ENCODE data around the gene SNRNP25. TPM values are rescaled to one million over a fixed set of nuclear protein-coding genes. Genes with fewer than 3 reads are reported as not detected.
"Not testable (repeated sequence)": the region's sequence is repeated elsewhere in the genome, so short reads cannot be mapped to it uniquely, and the experiment has no call there.

SNRNP25 gene
- total RNA-seq (2014; rRNA removed; shearing (Covaris generic)): 30.2 and 37.0 TPM in 2 replicates

DNA sequence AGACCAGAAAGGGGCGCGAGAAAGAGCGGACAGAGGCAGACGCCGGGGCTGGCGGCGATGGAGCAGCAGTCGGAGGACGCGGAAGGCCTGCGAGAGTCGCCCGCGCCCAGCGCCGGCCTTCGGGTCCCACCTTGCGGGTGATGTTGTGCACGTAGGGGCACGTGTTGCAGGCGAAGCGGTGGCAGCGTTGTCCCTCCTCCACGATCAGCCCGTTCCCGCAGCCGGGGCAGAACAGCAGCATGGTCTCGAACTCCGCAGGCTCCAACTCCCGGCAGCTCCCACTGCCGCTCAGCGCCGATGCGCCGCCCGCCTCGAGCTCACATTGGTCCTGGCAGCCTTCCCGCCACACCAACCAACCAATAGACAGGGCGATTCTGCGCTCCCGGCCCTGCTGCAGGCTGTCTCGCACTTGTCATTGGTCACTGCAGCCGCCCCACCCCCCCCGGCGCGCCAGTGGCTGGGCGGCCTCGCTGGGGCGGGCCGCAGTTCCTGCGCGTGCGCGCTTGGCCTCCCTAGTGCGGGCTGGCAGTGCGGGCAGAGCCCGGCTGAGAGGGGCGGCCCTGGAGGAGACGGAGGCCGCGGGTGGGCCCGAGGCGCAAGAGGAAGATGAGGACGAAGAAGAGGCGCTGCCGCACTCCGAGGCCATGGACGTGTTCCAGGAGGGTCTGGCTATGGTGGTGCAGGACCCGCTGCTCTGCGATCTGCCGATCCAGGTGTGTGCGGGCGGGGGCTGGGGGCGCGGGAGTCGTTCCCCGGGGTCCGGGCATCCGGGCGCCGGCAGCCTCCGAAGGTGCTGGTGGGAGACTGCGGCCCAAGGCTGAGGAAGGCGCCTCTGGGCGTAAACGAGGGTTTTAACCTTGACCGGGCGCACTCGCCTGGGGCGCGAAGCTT, at the start of gene SNRNP25, which contains the start of gene POLR3K:
Gene SNRNP25 (plus strand): TSS at position 483 of the 891 bp plus-strand sequence. CDS start 189 bp downstream, at position 672.
Gene POLR3K (minus strand): TSS at position 263 of the 891 bp plus-strand sequence. CDS start 22 bp downstream, at position 241.
- Histone ChIP-seq H3K4me3 (peak within 1 kb of the TSS; percentile 61), H3K27me3 (replicated peaks) (no peaks in the 10 kb centered on the region), H3K36me3 (peaks cover 59% of the 10 kb centered on the region), H3K9me3 (replicated peaks) (no peaks in the 10 kb centered on the region), H3K27ac (no peak within 1 kb of the TSS), H3K4me1 (replicated peaks) (peaks cover 4% of the 10 kb centered on the region)
- DNase-seq (ENCODE audit: low read depth in 1 of 2, low spot score in 2 of 2): peak; percentile 96 to 99

DNA sequence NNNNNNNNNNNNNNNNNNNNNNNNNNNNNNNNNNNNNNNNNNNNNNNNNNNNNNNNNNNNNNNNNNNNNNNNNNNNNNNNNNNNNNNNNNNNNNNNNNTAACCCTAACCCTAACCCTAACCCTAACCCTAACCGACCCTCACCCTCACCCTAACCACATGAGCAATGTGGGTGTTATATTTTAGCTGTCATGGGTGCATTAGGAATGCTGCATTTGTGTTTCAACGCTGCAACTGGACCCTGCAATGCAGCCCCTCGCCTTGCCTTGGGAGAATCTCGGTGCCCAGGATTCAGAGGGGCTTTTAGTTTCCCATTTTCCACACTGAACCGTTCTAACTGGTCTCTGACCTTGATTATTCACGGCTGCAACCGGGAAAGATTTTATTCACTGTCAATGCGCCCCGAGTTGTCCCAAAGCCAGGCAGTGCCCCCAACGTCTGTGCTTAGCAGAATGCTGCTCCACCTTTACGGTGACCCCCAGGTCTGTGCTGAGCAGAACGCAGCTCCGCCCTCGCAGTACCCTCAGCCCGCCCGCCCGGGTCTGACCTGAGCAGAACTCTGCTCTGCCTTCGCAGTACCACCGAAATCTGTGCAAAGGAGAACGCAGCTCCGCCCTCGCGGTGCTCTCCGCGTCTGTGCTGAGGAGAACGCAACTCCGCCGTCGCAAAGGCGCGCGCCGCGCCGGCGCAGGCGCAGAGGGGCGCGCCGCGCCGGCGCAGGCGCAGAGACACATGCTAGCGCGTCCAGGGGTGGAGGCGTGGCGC, 43.5 kb upstream of the SNRNP25 start:
- Histone ChIP-seq H3K4me3 (no peak overlapping the region), H3K27me3 (replicated peaks) (no peaks in the 10 kb centered on the region), H3K9me3 (replicated peaks) (no peaks in the 10 kb centered on the region), H3K27ac (no peak overlapping the region), H3K36me3 (no peaks in the 10 kb centered on the region), H3K4me1 (replicated peaks) (no peaks in the 10 kb centered on the region)
- no peak for DNase-seq (ENCODE audit: low read depth in 1 of 2, low spot score in 2 of 2)

DNA sequence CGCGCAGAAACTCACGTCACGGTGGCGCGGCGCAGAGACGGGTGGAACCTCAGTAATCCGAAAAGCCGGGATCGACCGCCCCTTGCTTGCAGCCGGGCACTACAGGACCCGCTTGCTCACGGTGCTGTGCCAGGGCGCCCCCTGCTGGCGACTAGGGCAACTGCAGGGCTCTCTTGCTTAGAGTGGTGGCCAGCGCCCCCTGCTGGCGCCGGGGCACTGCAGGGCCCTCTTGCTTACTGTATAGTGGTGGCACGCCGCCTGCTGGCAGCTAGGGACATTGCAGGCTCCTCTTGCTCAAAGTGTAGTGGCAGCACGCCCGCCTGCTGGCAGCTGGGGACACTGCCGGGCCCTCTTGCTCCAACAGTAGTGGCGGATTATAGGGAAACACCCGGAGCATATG, 42.9 kb upstream of the SNRNP25 start:
- not testable (repeated sequence) for H3K36me3 ChIP-seq; H3K4me3 ChIP-seq; H3K27me3 ChIP-seq (replicated peaks); H3K9me3 ChIP-seq (replicated peaks); H3K27ac ChIP-seq; H3K4me1 ChIP-seq (replicated peaks)
- peak in 1 of 2 experiments; percentile 73 for DNase-seq (ENCODE audit: low read depth in 1 of 2, low spot score in 2 of 2)

DNA sequence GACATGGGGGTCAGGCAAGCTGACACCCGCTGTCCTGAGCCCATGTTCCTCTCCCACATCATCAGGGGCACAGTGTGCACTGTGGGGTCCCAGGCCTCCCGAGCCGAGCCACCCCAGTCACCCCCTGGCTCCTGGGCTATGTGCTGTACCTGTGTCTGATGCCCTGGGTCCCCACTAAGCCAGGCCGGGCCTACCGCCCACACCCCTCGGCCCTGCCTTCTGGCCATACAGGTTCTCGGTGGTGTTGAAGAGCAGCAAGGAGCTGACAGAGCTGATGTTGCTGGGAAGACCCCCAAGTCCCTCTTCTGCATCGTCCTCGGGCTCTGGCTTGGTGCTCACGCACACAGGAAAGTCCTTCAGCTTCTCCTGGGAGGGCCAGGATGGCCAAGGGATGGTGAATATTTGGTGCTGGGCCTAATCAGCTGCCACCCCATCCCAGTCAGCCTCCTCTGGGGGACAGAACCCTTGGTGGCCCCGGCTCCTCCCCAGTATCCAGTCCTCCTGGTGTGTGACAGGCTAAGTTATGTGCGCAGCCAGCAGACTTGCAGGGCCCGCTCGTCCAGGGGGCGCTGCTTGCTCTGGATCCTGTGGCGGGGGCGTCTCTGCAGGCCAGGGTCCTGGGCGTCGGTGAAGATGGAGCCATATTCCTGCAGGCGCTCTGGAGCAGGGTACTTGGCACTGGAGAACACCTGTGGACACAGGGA, 36.4 kb upstream of the SNRNP25 start:
- H3K27me3 ChIP-seq (replicated peaks); H3K9me3 ChIP-seq (replicated peaks); H3K4me3 ChIP-seq; H3K27ac ChIP-seq; H3K4me1 ChIP-seq (replicated peaks); H3K36me3 ChIP-seq; DNase-seq (ENCODE audit: low read depth in 1 of 2, low spot score in 2 of 2): not testable (repeated sequence)

DNA sequence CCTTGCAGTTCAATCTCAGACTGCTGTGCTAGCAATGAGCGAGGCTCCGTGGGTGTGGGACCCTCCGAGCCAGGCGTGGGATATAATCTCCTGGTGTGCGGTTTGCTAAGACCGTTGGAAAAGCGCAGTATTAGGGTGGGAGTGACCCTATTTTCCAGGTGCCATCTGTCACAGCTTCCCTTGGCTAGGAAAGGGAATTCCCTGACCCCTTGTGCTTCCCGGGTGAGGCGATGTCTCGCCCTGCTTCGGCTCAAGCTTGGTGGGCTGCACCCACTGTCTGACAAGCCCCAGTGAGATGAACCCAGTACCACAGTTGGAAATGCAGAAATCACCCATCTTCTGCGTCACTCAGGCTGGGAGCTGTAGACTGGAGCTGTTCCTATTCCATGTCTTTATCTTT, 32.7 kb upstream of the SNRNP25 start:
- H3K27me3 ChIP-seq (replicated peaks); H3K4me3 ChIP-seq; H3K36me3 ChIP-seq; H3K9me3 ChIP-seq (replicated peaks); H3K4me1 ChIP-seq (replicated peaks); DNase-seq (ENCODE audit: low read depth in 1 of 2, low spot score in 2 of 2); H3K27ac ChIP-seq: not testable (repeated sequence)

DNA sequence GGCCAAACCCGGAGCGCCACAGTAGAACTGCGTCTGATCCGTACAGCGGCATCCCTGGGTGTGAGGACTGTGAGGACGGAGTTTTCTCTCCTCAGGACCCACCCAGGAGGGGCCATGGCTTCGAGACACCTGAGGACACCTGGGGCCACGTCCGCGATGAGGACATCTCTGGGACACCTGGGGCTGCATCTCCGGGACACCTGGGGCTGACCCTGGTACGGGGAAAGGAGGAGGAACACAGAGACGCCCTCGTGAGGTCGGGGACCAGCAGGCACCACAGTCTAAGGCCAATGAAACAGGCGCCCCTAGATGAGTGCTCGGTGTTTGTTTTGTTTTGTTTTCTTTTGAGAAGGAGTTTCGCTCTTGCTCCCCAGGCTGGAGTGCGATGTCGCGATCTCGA, 29.5 kb upstream of the SNRNP25 start:
- not testable (repeated sequence) for H3K27me3 ChIP-seq (replicated peaks); DNase-seq (ENCODE audit: low read depth in 1 of 2, low spot score in 2 of 2); H3K9me3 ChIP-seq (replicated peaks); H3K36me3 ChIP-seq; H3K4me1 ChIP-seq (replicated peaks); H3K27ac ChIP-seq; H3K4me3 ChIP-seq

DNA sequence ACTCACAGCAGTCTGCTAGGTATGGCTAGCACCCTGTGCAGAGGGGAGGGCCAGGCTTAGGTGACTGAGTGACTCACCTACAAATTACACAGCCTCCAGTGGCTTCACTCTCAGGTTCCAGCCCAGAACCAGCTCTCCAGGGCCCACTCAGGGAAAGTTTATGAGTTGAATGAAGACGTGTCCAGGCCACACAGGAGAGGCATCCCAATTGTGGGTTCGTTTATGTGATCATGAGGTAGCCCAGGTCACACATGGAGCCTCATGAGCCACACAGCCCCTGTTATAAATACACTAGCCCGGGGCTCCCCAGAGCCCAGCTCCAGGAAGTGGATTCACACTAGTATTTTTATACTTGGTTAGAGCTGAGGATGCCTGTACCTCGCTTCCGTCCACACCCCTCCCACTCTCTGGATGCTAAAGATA, 27.7 kb upstream of the SNRNP25 start:
- not testable (repeated sequence) for H3K27ac ChIP-seq; H3K4me1 ChIP-seq (replicated peaks); DNase-seq (ENCODE audit: low read depth in 1 of 2, low spot score in 2 of 2); H3K9me3 ChIP-seq (replicated peaks); H3K4me3 ChIP-seq; H3K36me3 ChIP-seq; H3K27me3 ChIP-seq (replicated peaks)

DNA sequence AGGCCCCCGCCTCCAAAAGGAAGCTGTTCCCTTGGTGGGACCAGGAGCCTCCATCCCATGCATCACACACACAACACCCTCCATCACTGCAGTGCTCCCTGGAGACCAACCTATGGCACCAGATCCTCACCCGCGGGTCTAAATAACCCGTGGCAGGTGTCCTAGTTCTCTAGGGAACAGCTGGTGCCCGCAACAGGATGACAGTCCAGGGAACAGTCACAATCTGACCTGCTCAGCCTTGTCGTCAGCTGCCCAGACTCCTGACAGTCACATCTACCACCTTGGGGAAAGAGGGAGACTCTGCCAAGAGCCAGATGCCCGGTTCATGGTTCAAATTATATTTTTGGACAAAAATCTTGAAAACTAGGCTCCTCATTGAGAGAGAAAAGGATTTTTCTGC, 23.0 kb upstream of the SNRNP25 start:
- H3K4me1 ChIP-seq (replicated peaks); DNase-seq (ENCODE audit: low read depth in 1 of 2, low spot score in 2 of 2); H3K4me3 ChIP-seq; H3K9me3 ChIP-seq (replicated peaks); H3K27me3 ChIP-seq (replicated peaks); H3K27ac ChIP-seq; H3K36me3 ChIP-seq: not testable (repeated sequence)

DNA sequence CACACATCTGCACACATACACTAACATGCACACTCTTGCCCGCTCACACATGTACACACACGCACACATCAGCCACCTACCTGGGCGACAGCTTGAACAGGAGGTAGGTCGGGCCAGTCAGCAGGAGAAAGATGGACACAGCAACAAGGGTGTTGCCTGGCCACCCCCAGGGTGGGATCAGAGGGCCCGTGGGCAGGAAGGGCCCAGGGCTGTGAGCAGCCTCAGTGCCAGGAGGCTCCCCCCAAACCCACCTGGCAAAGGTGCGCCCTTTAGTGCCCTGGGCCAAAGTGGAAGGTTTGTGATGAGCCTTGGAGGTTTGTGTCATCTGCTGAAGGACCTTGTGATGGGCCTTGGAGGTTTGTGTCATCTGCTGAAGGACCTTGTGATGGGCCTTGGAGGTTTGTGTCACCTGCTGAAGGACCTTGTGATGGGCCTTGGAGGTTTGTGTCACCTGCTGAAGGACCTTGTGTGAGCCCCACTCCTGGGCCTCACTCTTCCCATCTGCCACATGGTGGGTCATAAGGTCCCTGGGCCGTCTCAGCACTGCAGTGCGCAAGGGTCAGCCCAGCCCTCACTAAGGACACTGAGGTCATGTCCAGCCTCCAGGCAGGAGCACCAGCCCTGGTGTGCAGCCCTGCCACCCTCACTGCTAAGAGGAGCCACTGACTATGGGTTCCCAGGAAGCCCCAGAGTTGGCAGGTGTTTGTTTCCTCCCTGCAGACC, 20.3 kb upstream of the SNRNP25 start:
- H3K4me3 ChIP-seq; H3K27ac ChIP-seq; H3K36me3 ChIP-seq; H3K27me3 ChIP-seq (replicated peaks); H3K4me1 ChIP-seq (replicated peaks); DNase-seq (ENCODE audit: low read depth in 1 of 2, low spot score in 2 of 2); H3K9me3 ChIP-seq (replicated peaks): not testable (repeated sequence)

DNA sequence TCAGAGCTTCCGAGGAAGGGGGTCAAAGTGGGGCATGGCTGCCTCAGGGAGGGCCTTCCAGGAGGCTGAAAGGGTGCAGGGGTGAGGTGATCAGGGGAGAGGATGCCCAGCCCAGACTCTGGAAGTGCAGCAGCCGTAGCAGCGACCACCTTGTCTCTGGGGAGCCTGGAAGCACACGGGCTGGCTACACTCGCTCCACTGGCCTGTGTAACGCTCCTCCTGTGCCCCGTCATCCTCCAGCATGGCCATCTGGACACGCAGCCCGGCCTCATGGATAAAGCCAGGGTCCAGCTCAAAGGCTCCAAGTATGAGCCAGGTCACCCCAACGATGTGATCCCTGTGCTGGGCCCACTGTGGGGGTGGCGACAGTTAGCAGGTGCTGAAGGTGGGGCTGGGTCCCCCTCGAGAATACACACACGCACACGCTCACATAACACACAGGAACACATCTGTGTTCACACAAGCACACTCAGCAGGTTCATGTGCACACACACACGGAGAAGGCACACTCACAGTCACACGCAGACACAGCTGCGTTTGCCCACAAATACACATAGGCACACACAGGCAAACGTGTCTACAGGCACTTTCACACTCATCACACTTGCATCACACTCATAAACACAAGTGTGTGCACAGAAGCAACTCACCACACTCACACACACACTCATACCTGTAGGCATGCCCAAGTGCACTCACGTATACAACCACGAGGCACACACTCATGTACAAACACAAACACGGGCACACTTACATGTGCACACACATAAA, 19.6 kb upstream of the SNRNP25 start:
- no peaks in the 10 kb centered on the region for H3K36me3 ChIP-seq
- H3K4me1 ChIP-seq (replicated peaks): no peaks in the 10 kb centered on the region
- no peak for DNase-seq (ENCODE audit: low read depth in 1 of 2, low spot score in 2 of 2)
- no peak overlapping the region for H3K4me3 ChIP-seq
- H3K27ac ChIP-seq: no peak overlapping the region
- H3K27me3 ChIP-seq (replicated peaks): no peaks in the 10 kb centered on the region
- no peaks in the 10 kb centered on the region for H3K9me3 ChIP-seq (replicated peaks)

DNA sequence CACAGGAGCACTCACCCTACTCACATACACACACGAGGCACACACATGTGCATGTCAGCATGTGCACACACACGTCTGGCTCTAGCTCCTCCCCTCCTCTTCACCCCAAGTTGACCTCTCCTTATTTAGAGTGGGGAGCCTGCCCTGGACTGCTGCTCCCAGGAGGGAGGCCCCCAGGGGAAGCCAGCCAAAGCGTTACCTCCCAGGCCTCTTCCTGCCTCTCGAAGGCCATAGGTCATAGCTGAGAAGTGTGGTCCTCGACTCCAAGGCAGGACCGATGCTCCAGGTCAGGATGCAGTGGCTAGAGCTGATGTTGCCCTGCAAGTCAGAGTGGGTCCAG, 19.0 kb upstream of the SNRNP25 start:
- no peak for DNase-seq (ENCODE audit: low read depth in 1 of 2, low spot score in 2 of 2)
- no peaks in the 10 kb centered on the region for H3K4me1 ChIP-seq (replicated peaks)
- H3K4me3 ChIP-seq: no peak overlapping the region
- H3K27ac ChIP-seq: no peak overlapping the region
- no peaks in the 10 kb centered on the region for H3K9me3 ChIP-seq (replicated peaks)
- H3K36me3 ChIP-seq: no peaks in the 10 kb centered on the region
- H3K27me3 ChIP-seq (replicated peaks): no peaks in the 10 kb centered on the region

DNA sequence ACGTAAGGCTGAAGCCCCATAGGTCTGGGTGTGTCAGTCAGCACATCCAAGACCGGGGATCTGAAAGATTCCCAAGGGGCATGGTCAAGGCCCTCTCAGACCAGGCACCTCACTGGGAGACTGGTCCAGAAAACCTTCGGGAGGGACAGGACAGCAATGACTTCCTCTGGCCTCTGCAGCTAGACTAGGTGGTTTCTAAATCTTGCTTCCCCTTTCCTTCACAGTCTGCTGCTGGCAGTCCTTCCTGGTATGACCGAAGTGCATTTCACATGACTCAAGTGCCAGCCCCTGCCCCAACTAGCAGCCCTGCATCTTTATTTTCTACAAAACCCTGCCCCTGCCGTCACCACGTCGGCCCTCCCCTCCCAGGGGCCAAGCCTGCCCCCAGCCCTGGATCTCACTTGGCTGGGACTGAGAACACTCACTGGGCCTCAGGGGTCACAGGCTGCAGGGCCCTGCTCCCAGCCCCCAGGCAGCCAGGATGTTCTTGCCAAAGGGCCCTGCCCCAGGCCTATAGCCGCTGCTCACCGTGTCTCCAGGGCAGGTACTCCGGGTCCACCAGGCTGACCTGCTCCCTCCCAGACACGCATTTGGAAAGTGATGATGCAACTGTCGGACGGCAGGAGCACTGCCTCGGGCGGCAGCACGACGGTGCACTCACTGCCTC, 18.5 kb upstream of the SNRNP25 start:
- Histone ChIP-seq H3K4me1 (replicated peaks) (no peaks in the 10 kb centered on the region), H3K9me3 (replicated peaks) (no peaks in the 10 kb centered on the region), H3K4me3 (no peak overlapping the region), H3K27me3 (replicated peaks) (no peaks in the 10 kb centered on the region), H3K27ac (no peak overlapping the region), H3K36me3 (no peaks in the 10 kb centered on the region)
- no peak for DNase-seq (ENCODE audit: low read depth in 1 of 2, low spot score in 2 of 2)

Measured in SJSA1 (cell line).